ENCODE data around the gene C16orf74. TPM values are rescaled to one million over a fixed set of nuclear protein-coding genes. Genes with fewer than 3 reads are reported as not detected.

The C16orf74 gene
- total and polyA plus RNA-seq, 2 of the 13 experiments (the other 11 are each of a cell fraction or from before 2014, with no cell fraction given) = 0.13 to 0.29 TPM

- Histone ChIP-seq H3K27me3 (ENCODE audit: control insufficient read depth in 1 of 2, insufficient read depth in 2 of 2, low read length in 2 of 2) (peaks cover 7 to 30% of the 10 kb centered on the region in 2 experiments; a peak in 4 of 5 replicates), H3K4me3 (replicated peaks in 1 of 3; ENCODE audit: insufficient read depth in 1 of 3, low read depth in 2 of 3, low read length in 3 of 3) (no peak overlapping the region), H3K4me1 (ENCODE audit: insufficient read depth, low read length) (0 out of 2 replicates have a peak, but pooled peaks cover 5% of the 10 kb centered on the region), H3K9me3 (ENCODE audit: low read length) (peaks cover 7% of the 10 kb centered on the region), H3K27ac (ENCODE audit: extremely low read length, insufficient read depth, low read length) (no peak overlapping the region), H2AFZ (ENCODE audit: low read length) (no peak overlapping the region), H3K79me2 (ENCODE audit: insufficient read depth, low read length) (no peaks in the 10 kb centered on the region), H3K36me3 (replicated peaks in 1 of 2; ENCODE audit: control insufficient read depth in 1 of 2, insufficient read depth in 2 of 2, low read length in 2 of 2) (no peaks in the 10 kb centered on the region), H3K9ac (ENCODE audit: insufficient read depth, low read depth, low read length) (no peak overlapping the region), H3K4me2 (ENCODE audit: low read depth, low read length) (no peak overlapping the region), H4K20me1 (ENCODE audit: insufficient read depth, low read length) (peaks cover 3% of the 10 kb centered on the region; the same call in 1 of the 2 replicates)
- CTCF ChIA-PET (ENCODE audit: low intra/inter-chr PET ratio, low total read pairs) = no interaction called here
- TF ChIP-seq TAF15 (IDR thresholded peaks at IDR 0.05; ENCODE audit: low read depth, low read length, poor library complexity, severe bottlenecking) = no peak
- TF ChIP-seq FOXP1 (IDR thresholded peaks at IDR 0.05) = peak; percentile 8; the same call in 1 of the 2 replicates
- TF ChIP-seq FOXP1 (CRISPR knock-in tag; IDR thresholded peaks at IDR 0.05) = no peak
- TF ChIP-seq POGZ (CRISPR knock-in tag; IDR thresholded peaks at IDR 0.05) = no peak
- peak; percentile 51; the same call in 1 of the 2 replicates for TF ChIP-seq PCBP1 (IDR thresholded peaks at IDR 0.05; ENCODE audit: borderline replicate concordance, low read depth, low read length)
- no peak for TF ChIP-seq ZNF451 (CRISPR knock-in tag; IDR thresholded peaks at IDR 0.05)
- peak; percentile 48; the same call in 1 of the 2 replicates for TF ChIP-seq FOXA1 (IDR thresholded peaks at IDR 0.05)
- TF ChIP-seq FOXA1 (CRISPR knock-in tag; IDR thresholded peaks at IDR 0.05) = no peak
- 0 out of 2 replicates have a peak, but pooled peaks have one; percentile 14 for TF ChIP-seq LCORL (IDR thresholded peaks at IDR 0.05)
- TF ChIP-seq LCORL (CRISPR knock-in tag; IDR thresholded peaks at IDR 0.05) = no peak
- TF ChIP-seq ZNF572 (CRISPR knock-in tag; IDR thresholded peaks at IDR 0.05) = no peak
- 0 out of 2 replicates have a peak, but pooled peaks have one; percentile 63 for TF ChIP-seq IKZF1 (IDR thresholded peaks at IDR 0.05)
- no peak for TF ChIP-seq ZNF574 (CRISPR knock-in tag; IDR thresholded peaks at IDR 0.05)
- POLR2A ChIA-PET = interaction anchor here (0.9 kb wide), 1 partner anchor 85 kb away, joined by 3 read pairs; no protein-coding TSS in a partner anchor
- BruUV-seq (replicated peaks) = no TSS peak
- in situ Hi-C loops (cut with HindIII; ENCODE audit: extremely low pct_ligation_motif_present, low pct_unique_long_range_greater_than_20kb) = loop anchor here (5.0 kb wide), 1 partner anchor 59 kb away; no protein-coding TSS in a partner anchor
- ATAC-seq (no peak), FAIRE-seq (no peak), DNase-seq (ENCODE audit: low spot score) (no peak)
- intact Hi-C loops (cut with micrococcal nuclease; ENCODE audit: unreplicated experiment) = loop anchor here (10.0 kb wide), 1 partner anchor 321 kb away; no protein-coding TSS in a partner anchor
- 12% methylated on average over 9 of the region's 9 CpGs for WGBS (ENCODE audit: low lambda C conversion rate)
Observed at GRCh38 chr16:85716022-85716679, 34.7 kb downstream of the C16orf74 start.
